Lung (tissue), 12 donors: ENCODE measurements around the gene MLF2. TPM values are rescaled to one million over a fixed set of nuclear protein-coding genes. Genes with fewer than 3 reads are reported as not detected.

Experiments
- ATAC-seq: fragments of 200-7000 bp; cut with Tn5 transposase; one replicate; pipeline ENCODE4 v1.9.1; 2020; ENCODE audit warnings: moderate number of reproducible peaks; ENCODE audit not compliant: insufficient read depth, low FRiP score
- DNase-seq, 3 donors: peaks; one replicate each; pipeline ENCODE4 v3.0.0-alpha.2; 2013 to 2017
- H3K27ac ChIP-seq, 2 donors: one replicate each; pipeline ENCODE4 v1.5.1; 2013; ENCODE audit warnings: mild to moderate bottlenecking in 2 of 2, moderate library complexity in 2 of 2, control low read depth in 1 of 2, inconsistent platforms in 1 of 2, low read depth in 1 of 2, low read length in 1 of 2
- H3K27me3 ChIP-seq, 3 donors: one replicate each; pipeline ENCODE4 v1.5.1; 2013; ENCODE audit warnings: low read length in 2 of 3; ENCODE audit not compliant: control insufficient read depth in 3 of 3, insufficient read depth in 3 of 3
- H3K36me3 ChIP-seq, 4 donors: one replicate each; pipeline ENCODE4 v1.5.1; 2013; ENCODE audit warnings: low read length in 4 of 4, mild to moderate bottlenecking in 1 of 4, moderate library complexity in 1 of 4; ENCODE audit not compliant: control insufficient read depth in 4 of 4, insufficient read depth in 4 of 4
- H3K4me1 ChIP-seq, 5 donors: one replicate each; pipeline ENCODE4 v1.5.1; 2013; ENCODE audit warnings: low read length in 5 of 5, mild to moderate bottlenecking in 2 of 5, moderate library complexity in 1 of 5; ENCODE audit not compliant: control insufficient read depth in 5 of 5, insufficient read depth in 5 of 5
- H3K4me3 ChIP-seq: one replicate; pipeline ENCODE4 v1.5.1; 2013; ENCODE audit warnings: mild to moderate bottlenecking, control low read depth, moderate library complexity
- H3K9ac ChIP-seq, 2 donors: one replicate each; pipeline ENCODE4 v1.5.1; 2013; ENCODE audit warnings: low read length in 2 of 2, control low read depth in 1 of 2; ENCODE audit not compliant: insufficient read depth in 1 of 2
- H3K9me3 ChIP-seq, 4 donors: one replicate each; pipeline ENCODE4 v1.5.1; 2013; ENCODE audit warnings: low read length in 3 of 4, mild to moderate bottlenecking in 1 of 4, moderate library complexity in 1 of 4; ENCODE audit not compliant: control insufficient read depth in 4 of 4, insufficient read depth in 3 of 4
- CTCF ChIP-seq: IDR thresholded peaks from 2 replicates; pipeline ENCODE4 v1.5.1; 2012; ENCODE audit warnings: mild to moderate bottlenecking; ENCODE audit errors: control extremely low read depth, extremely low read depth
- WGBS, 2 donors: extraction: QIAGEN DNeasy Blood & Tissue Kit; methylation state at CpG; one replicate each; pipeline ENCODE4 v1.1.7; 2013; 5-methylcytosine and 5-hydroxymethylcytosine counted together
- polyA plus RNA-seq, 2 donors: library from polyadenylated mRNA; stranded (reverse); fragments of 200-250 nt; gene quantifications; one replicate each; pipeline ENCODE4 v1.2.1, GENCODE V29; 2013
- total RNA-seq, 2 donors: library from RNA; depleted of rRNA in 1 of 2; stranded (reverse); fragments of >200 nt in 1 of 2; gene quantifications; one replicate each; pipeline ENCODE4 v1.2.1, GENCODE V29; 2014 to 2021
- donor health status: control.
- donor health status: control.
- donor health status: Bipolar disorder and iron deficiency.
- donor health status: healthy.
- donor health status: DM: yes; HTN: yes; CAD: no.

The MLF2 gene
- total and polyA plus RNA-seq, 4 donors: 95.9 to 171 (median 164) TPM

GRCh38 chr12:6782850-6783566 is 30.1 kb upstream of the MLF2 start:
- Histone ChIP-seq H3K4me1 (peaks cover 0 to 21% (median 4%) of the 10 kb centered on the region in 5 donors), H3K9me3 (no peaks in the 10 kb centered on the region), H3K36me3 (no peaks in the 10 kb centered on the region), H3K9ac (peak overlapping the region in 1 of 2 donors; percentile 11), H3K27me3 (no peaks in the 10 kb centered on the region), H3K27ac (no peak overlapping the region), H3K4me3 (no peak overlapping the region)
- DNase-seq: no peak
- ATAC-seq: no peak
- no peak for TF ChIP-seq CTCF
- 72 to 82% methylated on average over 10 of the region's 10 CpGs for WGBS, 2 donors

- peaks cover 0 to 20% (median 2%) of the 10 kb centered on the region in 5 donors for H3K4me1 ChIP-seq
- 88 to 93% methylated on average over 6 of the region's 6 CpGs for WGBS, 2 donors
- ATAC-seq (no peak), DNase-seq (no peak)
- H3K36me3 ChIP-seq: no peaks in the 10 kb centered on the region
- H3K4me3 ChIP-seq: no peak overlapping the region
- no peaks in the 10 kb centered on the region for H3K9me3 ChIP-seq
- H3K27me3 ChIP-seq: no peaks in the 10 kb centered on the region
- no peak for TF ChIP-seq CTCF
- no peak overlapping the region for H3K27ac ChIP-seq
- no peak overlapping the region for H3K9ac ChIP-seq
These were observed 29.2 kb upstream of the MLF2 start for GRCh38 chr12:6782119-6782518.

GRCh38 chr12:6780573-6780972 is 27.6 kb upstream of the MLF2 start:
- WGBS, 2 donors: 93 to 100% methylated on average over 6 of the region's 6 CpGs
- H3K27ac ChIP-seq: no peak overlapping the region
- DNase-seq (no peak), ATAC-seq (no peak)
- no peaks in the 10 kb centered on the region for H3K36me3 ChIP-seq
- H3K9ac ChIP-seq: no peak overlapping the region
- H3K27me3 ChIP-seq: no peaks in the 10 kb centered on the region
- no peak overlapping the region for H3K4me3 ChIP-seq
- no peaks in the 10 kb centered on the region for H3K9me3 ChIP-seq
- TF ChIP-seq CTCF: no peak
- peaks cover 0 to 15% (median 2%) of the 10 kb centered on the region in 5 donors for H3K4me1 ChIP-seq
